GM18505 (cell line): ENCODE measurements around the gene NKX1-1.

ENCODE experiments used
- ATAC-seq: cut with Tn5 transposase; IDR thresholded peaks from one replicate; pipeline ENCODE4 v1.9.1; 2021; ENCODE audit not compliant: unreplicated experiment
- POLR2A ChIP-seq: IDR thresholded peaks from 4 replicates; pipeline ENCODE4 v1.6.1; 2011; ENCODE audit warnings: borderline replicate concordance; ENCODE audit not compliant: insufficient read depth, insufficient read length; ENCODE audit errors: extremely low read depth

Gene NKX1-1

GRCh38 chr4:1406394-1406980, at the start of gene NKX1-1:
TSS of gene NKX1-1 (minus strand) at chr4:1406442. CDS start at chr4:1406442, 0 bp downstream.
- ATAC-seq: no peak
- TF ChIP-seq POLR2A: no peak

- no peak for ATAC-seq
- TF ChIP-seq POLR2A: no peak
Observed at GRCh38 chr4:1453731-1454130, 47.5 kb upstream of the NKX1-1 start.

- TF ChIP-seq POLR2A: no peak
- no peak for ATAC-seq
Observed at GRCh38 chr4:1452431-1453051, 46.3 kb upstream of the NKX1-1 start.

- no peak for ATAC-seq
- TF ChIP-seq POLR2A: no peak
Observed at GRCh38 chr4:1451752-1452122, 45.5 kb upstream of the NKX1-1 start.

- ATAC-seq: no peak
- TF ChIP-seq POLR2A: no peak
Observed at GRCh38 chr4:1451106-1451751, 45.0 kb upstream of the NKX1-1 start.

DNA sequence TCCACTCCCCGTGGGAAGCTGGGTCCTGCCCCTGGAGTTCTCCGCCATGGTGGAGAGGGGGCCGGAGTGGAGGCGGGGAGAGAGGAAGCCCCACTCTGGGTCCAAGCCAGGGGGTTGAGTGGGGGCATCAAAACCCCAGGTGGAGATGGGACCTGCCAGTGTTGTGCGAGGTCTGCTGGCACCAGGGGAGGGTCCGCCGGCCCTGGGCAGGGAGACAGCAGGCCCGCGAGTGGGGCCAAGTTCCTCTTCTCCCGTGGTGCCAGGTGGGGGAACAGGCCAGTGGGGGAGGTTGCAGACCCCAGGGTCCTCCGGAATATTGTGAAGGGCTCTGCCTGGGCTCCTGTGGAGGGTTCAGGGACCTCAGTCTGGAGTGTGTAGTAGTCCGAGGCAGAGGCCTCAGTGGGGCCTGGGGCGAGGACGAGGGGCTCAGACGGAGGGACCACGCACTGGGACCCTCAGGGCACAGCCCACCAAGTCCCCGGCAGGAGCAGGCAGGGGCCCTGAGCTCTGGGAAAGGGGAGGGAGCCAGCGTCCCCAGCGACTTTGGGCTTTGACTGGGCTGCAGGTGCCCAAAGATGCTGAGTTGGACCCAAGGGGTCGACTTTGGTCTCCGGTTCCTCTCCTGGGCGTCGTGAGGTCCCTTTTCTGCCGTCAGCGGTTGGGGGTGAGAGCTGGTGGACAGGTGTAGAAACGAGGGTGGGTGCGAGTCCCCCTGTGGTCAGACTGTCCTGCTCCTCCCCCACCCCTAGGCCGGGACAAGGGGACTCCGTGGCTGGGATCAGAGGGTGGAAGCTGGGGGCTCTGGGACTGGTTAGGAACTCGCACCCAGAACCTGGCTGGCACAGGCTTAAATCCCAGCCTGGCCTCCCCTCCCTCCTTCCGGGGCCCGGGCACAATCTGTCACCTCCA, 43.8 kb upstream of the NKX1-1 start:
- ATAC-seq: no peak
- TF ChIP-seq POLR2A: no peak

DNA sequence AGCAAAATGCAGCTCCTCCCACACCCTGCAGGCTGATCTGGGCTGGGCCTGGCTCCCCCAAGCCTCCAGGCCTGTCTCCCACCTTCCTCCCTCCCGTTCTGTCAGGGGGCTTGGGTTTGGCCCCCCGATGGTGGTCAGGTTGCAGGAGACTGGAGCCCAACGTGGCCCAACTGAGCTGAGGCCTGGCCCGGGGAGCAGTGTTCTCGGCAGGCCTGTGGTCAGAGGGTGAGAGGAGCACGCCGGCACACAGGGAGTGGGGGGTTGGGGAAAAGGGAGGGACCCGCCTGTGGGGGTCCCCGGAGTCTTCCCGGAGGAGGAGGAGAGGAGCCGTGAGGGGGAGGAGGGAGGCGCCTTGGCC, 43.2 kb upstream of the NKX1-1 start:
- no peak for TF ChIP-seq POLR2A
- ATAC-seq: no peak

- TF ChIP-seq POLR2A: no peak
- no peak for ATAC-seq
Observed at GRCh38 chr4:1448589-1449420, 42.6 kb upstream of the NKX1-1 start.

- no peak for TF ChIP-seq POLR2A
Observed at GRCh38 chr4:1447676-1448588, 41.7 kb upstream of the NKX1-1 start.

DNA sequence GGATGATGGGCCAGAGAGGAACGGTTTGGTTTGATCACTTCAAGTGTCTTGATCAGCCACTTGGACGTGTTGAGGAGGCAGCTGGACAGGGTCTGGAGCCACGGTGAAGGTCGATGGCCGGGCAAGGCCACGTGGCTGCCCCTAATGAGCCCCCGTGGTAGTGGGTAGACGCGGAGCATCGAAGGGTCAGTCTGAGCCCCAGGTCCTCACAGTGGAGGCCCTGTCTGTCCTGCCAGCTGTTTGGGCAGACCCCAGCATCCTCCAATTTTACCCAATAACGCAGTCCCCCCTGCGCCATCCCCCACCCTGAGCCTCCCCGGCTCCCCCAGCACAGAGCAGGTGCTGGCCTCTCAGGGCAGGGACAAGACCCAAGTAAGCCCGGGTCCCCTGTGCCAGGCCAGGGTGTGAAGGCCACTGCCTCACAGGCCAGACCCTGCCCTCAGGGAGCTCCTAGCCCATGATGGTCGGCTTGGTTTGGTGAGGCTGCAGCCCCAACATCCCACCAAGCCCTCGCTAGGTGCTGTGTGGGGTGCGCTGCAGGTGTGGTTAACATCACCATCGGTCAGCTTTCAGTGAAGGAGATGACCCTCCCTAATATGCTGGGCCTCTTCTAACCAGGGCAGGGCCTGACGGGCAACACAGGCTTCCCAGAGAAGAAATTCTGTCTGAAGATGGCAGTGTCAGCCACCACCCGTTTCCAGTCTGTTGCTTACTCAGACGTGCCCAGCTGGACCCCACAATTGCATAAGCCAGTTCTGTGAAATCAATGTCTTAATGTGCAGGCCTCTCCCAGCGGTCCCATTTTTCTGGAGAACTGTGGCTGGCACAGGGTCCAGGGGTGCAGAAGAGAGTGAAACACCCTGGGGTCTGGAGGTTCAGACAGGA, 40.5 kb upstream of the NKX1-1 start:
- ATAC-seq: no peak
- no peak for TF ChIP-seq POLR2A

More at GRCh38 chr4:1447676-1448588, 41.7 kb upstream of the NKX1-1 start:
- ATAC-seq: no peak
